Measurements from ENCODE around the gene KIF16B. TPM values are rescaled to one million over a fixed set of nuclear protein-coding genes. Genes with fewer than 3 reads are reported as not detected.

Gene KIF16B
- total RNA-seq, 1 donor from 2014 or later: 9.4 TPM

GRCh38 chr20:16399801-16400200, 173.4 kb downstream of the KIF16B start:
- H3K27ac Mint-ChIP-seq (ENCODE audit: unreplicated experiment): no peak overlapping the region
- peaks cover 31% of the 10 kb centered on the region for H3K36me3 Mint-ChIP-seq (ENCODE audit: low read depth)
- no peak overlapping the region for H3K4me3 Mint-ChIP-seq

GRCh38 chr20:16397086-16397485, 176.2 kb downstream of the KIF16B start:
- peaks cover 9% of the 10 kb centered on the region for H3K9me3 Mint-ChIP-seq
- no peaks in the 10 kb centered on the region for H3K27me3 Mint-ChIP-seq (ENCODE audit: low read depth)
- DNase-seq (ENCODE audit: low read depth, low spot score): no peak
- peaks cover 31% of the 10 kb centered on the region for H3K36me3 Mint-ChIP-seq (ENCODE audit: low read depth)
- no peaks in the 10 kb centered on the region for H3K4me1 Mint-ChIP-seq
- H3K4me3 Mint-ChIP-seq: no peak overlapping the region
- TF ChIP-seq, protein P1, sequence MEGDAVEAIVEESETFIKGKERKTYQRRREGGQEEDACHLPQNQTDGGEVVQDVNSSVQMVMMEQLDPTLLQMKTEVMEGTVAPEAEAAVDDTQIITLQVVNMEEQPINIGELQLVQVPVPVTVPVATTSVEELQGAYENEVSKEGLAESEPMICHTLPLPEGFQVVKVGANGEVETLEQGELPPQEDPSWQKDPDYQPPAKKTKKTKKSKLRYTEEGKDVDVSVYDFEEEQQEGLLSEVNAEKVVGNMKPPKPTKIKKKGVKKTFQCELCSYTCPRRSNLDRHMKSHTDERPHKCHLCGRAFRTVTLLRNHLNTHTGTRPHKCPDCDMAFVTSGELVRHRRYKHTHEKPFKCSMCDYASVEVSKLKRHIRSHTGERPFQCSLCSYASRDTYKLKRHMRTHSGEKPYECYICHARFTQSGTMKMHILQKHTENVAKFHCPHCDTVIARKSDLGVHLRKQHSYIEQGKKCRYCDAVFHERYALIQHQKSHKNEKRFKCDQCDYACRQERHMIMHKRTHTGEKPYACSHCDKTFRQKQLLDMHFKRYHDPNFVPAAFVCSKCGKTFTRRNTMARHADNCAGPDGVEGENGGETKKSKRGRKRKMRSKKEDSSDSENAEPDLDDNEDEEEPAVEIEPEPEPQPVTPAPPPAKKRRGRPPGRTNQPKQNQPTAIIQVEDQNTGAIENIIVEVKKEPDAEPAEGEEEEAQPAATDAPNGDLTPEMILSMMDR (conservative IDR thresholded peaks at IDR 0.05): no peak
- no peak overlapping the region for H3K27ac Mint-ChIP-seq (ENCODE audit: unreplicated experiment)

More at GRCh38 chr20:16399801-16400200, 173.4 kb downstream of the KIF16B start:
- no peaks in the 10 kb centered on the region for H3K27me3 Mint-ChIP-seq (ENCODE audit: low read depth)
- DNase-seq (ENCODE audit: low read depth, low spot score): no peak
- peaks cover 9% of the 10 kb centered on the region for H3K9me3 Mint-ChIP-seq
- H3K4me1 Mint-ChIP-seq: no peaks in the 10 kb centered on the region
- TF ChIP-seq, protein P1 (conservative IDR thresholded peaks at IDR 0.05): no peak

GRCh38 chr20:16395366-16395765, 177.9 kb downstream of the KIF16B start:
- TF ChIP-seq, protein P1 (conservative IDR thresholded peaks at IDR 0.05): no peak
- H3K27me3 Mint-ChIP-seq (ENCODE audit: low read depth): no peaks in the 10 kb centered on the region
- H3K4me1 Mint-ChIP-seq: no peaks in the 10 kb centered on the region
- H3K27ac Mint-ChIP-seq (ENCODE audit: unreplicated experiment): no peak overlapping the region
- DNase-seq (ENCODE audit: low read depth, low spot score): no peak
- H3K36me3 Mint-ChIP-seq (ENCODE audit: low read depth): peaks cover 34% of the 10 kb centered on the region
- H3K4me3 Mint-ChIP-seq: no peak overlapping the region
- H3K9me3 Mint-ChIP-seq: peaks cover 5% of the 10 kb centered on the region

DNA sequence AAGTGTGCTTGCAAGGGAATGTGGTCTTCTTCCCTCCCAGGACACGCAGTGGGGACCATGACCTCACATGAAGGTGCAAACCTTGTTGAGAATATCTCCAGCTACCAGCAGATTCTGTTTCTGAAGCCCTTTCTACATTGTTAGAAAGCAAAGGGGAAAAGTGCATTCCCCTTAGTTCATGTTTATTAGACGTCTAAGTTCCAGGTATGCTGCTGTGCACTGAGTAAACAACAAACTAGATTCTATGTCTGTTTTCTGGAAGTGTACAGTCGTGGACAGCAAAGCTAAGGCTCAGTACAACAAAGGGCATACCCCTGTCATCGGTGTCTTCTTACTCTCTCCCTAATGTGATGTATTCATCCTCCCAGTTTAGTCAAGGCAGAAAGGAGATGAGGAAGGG, 178.5 kb downstream of the KIF16B start:
- TF ChIP-seq, protein P1 (conservative IDR thresholded peaks at IDR 0.05): no peak
- DNase-seq (ENCODE audit: low read depth, low spot score): no peak
- H3K36me3 Mint-ChIP-seq (ENCODE audit: low read depth): peaks cover 32% of the 10 kb centered on the region
- H3K27ac Mint-ChIP-seq (ENCODE audit: unreplicated experiment): no peak overlapping the region
- H3K27me3 Mint-ChIP-seq (ENCODE audit: low read depth): no peaks in the 10 kb centered on the region
- H3K4me3 Mint-ChIP-seq: no peak overlapping the region
- H3K4me1 Mint-ChIP-seq: no peaks in the 10 kb centered on the region
- peaks cover 3% of the 10 kb centered on the region for H3K9me3 Mint-ChIP-seq

DNA sequence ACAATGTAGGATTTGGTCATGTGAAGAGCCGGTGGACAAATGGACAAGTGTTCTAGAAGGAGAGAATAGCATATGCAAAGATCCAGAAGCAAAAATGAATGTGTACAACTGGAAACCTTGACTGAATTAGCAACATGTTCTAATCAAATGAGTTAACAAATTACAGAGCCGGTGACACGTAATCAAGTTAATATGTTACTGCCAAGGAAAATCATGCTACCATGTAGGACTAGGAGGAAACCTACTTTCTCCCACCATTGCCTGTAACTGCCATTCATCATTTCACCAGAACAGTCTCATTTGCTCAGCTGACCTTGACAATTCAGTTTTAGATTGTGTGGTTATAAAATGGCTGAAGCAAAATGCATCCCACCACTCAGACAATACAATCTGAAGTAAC, 179.4 kb downstream of the KIF16B start:
- no peaks in the 10 kb centered on the region for H3K4me1 Mint-ChIP-seq
- no peak for DNase-seq (ENCODE audit: low read depth, low spot score)
- peaks cover 3% of the 10 kb centered on the region for H3K9me3 Mint-ChIP-seq
- no peaks in the 10 kb centered on the region for H3K27me3 Mint-ChIP-seq (ENCODE audit: low read depth)
- no peak overlapping the region for H3K4me3 Mint-ChIP-seq
- peaks cover 23% of the 10 kb centered on the region for H3K36me3 Mint-ChIP-seq (ENCODE audit: low read depth)
- TF ChIP-seq, protein P1 (conservative IDR thresholded peaks at IDR 0.05): no peak
- H3K27ac Mint-ChIP-seq (ENCODE audit: unreplicated experiment): no peak overlapping the region

DNA sequence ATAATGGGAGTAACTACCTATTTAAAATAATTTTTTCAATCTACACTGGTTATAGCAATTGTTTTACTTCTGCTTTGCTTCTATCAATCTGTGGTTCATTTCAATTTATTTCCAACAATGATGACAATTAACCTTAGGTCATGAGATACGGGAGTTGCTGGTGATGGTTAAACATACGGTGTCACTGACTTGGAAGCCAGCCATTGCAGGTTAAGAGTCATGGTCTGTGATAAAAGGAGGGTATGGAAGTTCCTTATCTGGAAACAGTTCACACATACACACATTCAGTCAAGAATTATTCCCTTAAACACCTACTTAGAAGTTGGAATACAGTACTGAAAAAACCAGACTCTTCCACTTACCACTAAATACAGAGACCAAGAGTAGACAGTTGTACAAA, 180.0 kb downstream of the KIF16B start:
- Mint-ChIP-seq H3K9me3 (no peaks in the 10 kb centered on the region), H3K4me3 (no peak overlapping the region), H3K4me1 (no peaks in the 10 kb centered on the region), H3K27ac (ENCODE audit: unreplicated experiment) (no peak overlapping the region), H3K27me3 (ENCODE audit: low read depth) (no peaks in the 10 kb centered on the region), H3K36me3 (ENCODE audit: low read depth) (peaks cover 18% of the 10 kb centered on the region)
- TF ChIP-seq, protein P1 (conservative IDR thresholded peaks at IDR 0.05): no peak
- no peak for DNase-seq (ENCODE audit: low read depth, low spot score)
